ENCODE measurements around the gene PRKAR1B. TPM values are rescaled to one million over a fixed set of nuclear protein-coding genes. Genes with fewer than 3 reads are reported as not detected.
"Not testable (repeated sequence)": the region's sequence is repeated elsewhere in the genome, so short reads cannot be mapped to it uniquely, and the experiment has no call there.

Gene PRKAR1B
- total RNA-seq, 1 experiment from 2014 or later: 14.1 TPM

DNA sequence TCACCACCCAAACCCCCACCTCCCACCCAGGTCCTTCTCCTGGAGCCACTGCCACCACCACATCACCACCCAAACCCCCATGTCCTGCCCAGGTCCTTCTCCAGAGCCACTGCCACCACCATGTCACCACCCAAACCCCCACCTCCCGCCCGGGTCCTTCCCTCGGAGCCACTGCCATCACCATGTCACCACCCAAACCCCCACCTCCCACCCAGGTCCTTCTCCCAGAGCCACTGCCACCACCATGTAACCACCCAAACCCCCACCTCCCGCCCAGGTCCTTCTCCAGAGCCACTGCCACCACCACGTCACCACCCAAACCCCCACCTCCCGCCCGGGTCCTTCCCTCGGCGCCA is 175.5 kb downstream of the PRKAR1B start:
- not testable (repeated sequence) for BruUV-seq (replicated peaks)

DNA sequence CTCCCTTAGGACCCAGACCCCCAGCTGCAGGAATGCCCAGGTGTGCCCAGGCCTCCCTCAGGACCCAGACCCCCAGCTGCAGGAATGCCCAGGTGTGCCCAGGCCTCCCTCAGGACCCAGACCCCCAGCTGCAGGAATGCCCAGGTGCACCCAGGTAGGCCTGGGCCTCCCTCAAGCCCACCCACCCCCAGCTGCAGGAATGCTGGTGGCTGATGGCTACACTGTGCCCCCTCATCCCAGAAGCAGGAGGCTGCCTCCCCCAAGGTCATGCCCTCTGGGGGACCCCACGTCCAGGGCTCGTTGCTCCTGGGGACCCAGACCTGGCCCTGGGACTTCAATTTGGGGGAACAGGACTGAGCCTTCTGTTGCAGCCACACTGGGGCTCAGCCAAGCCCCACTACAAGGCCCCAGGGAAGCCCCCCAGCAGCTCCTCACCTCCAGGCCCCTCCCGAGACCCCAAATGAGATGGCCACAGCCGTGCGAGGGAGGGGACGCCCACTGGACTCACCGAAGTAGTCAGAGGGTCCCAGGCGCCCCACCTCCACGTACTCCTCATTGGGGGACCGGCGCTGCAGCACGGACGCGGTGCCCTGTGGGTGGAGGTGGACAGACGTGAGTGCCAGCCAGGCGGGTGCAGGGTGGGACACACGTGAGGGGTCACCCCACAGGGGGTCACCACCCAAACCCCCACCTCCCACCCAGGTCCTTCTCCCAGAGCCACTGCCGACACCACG is 176.0 kb downstream of the PRKAR1B start:
- POLR2A ChIA-PET: no interaction called here
- RAD21 ChIA-PET (ENCODE audit: low non-redundant PET in 1 of 2, low total read pairs in 2 of 2, uncharacterized antibody in 2 of 2, unreplicated experiment in 2 of 2): no interaction called here

More for the DNA sequence above, 175.5 kb downstream of the PRKAR1B start:
- H3K9ac ChIP-seq (ENCODE audit: low read length); H3K4me3 ChIP-seq (replicated peaks in 1 of 2; ENCODE audit: low read depth in 1 of 2, low read length in 2 of 2); intact Hi-C loops (cut with micrococcal nuclease); H4K20me1 ChIP-seq (ENCODE audit: insufficient read depth); ATAC-seq; H3K79me2 ChIP-seq (ENCODE audit: insufficient read depth, low read length); H3K27ac ChIP-seq (ENCODE audit: low read depth, low read length); H3K4me1 ChIP-seq (ENCODE audit: control insufficient read depth in 1 of 2, insufficient read depth in 2 of 2, low read length in 2 of 2); H3K4me2 ChIP-seq (ENCODE audit: low read length); DNase-seq (ENCODE audit: low read depth, low spot score); POLR2A ChIA-PET; H3K27me3 ChIP-seq (ENCODE audit: insufficient read depth, low read length); RAD21 ChIA-PET (ENCODE audit: low non-redundant PET in 1 of 2, low total read pairs in 2 of 2, uncharacterized antibody in 2 of 2, unreplicated experiment in 2 of 2); CTCF ChIA-PET; H2AFZ ChIP-seq (ENCODE audit: low read depth, low read length, poor library complexity, severe bottlenecking); H3K36me3 ChIP-seq (ENCODE audit: control insufficient read depth in 1 of 2, insufficient read depth in 2 of 2, low read length in 2 of 2); H3K9me2 ChIP-seq (ENCODE audit: insufficient read depth); H3K9me3 ChIP-seq (ENCODE audit: control insufficient read depth in 1 of 2, insufficient read depth in 1 of 2, low read depth in 1 of 2, low read length in 2 of 2): not testable (repeated sequence)

More for the DNA sequence above, 176.0 kb downstream of the PRKAR1B start:
- no peak for DNase-seq (ENCODE audit: low read depth, low spot score)
- Histone ChIP-seq H3K36me3 (ENCODE audit: control insufficient read depth in 1 of 2, insufficient read depth in 2 of 2, low read length in 2 of 2) (no peaks in the 10 kb centered on the region), H3K9me2 (ENCODE audit: insufficient read depth) (no peaks in the 10 kb centered on the region), H3K4me1 (ENCODE audit: control insufficient read depth in 1 of 2, insufficient read depth in 2 of 2, low read length in 2 of 2) (no peaks in the 10 kb centered on the region), H3K9ac (ENCODE audit: low read length) (no peak overlapping the region), H3K9me3 (ENCODE audit: control insufficient read depth in 1 of 2, insufficient read depth in 1 of 2, low read depth in 1 of 2, low read length in 2 of 2) (no peaks in the 10 kb centered on the region), H2AFZ (ENCODE audit: low read depth, low read length, poor library complexity, severe bottlenecking) (no peak overlapping the region), H3K4me2 (ENCODE audit: low read length) (no peak overlapping the region), H3K79me2 (ENCODE audit: insufficient read depth, low read length) (no peaks in the 10 kb centered on the region), H3K27ac (ENCODE audit: low read depth, low read length) (no peak overlapping the region), H3K27me3 (ENCODE audit: insufficient read depth, low read length) (no peaks in the 10 kb centered on the region), H4K20me1 (ENCODE audit: insufficient read depth) (no peaks in the 10 kb centered on the region), H3K4me3 (replicated peaks in 1 of 2; ENCODE audit: low read depth in 1 of 2, low read length in 2 of 2) (no peak overlapping the region)
- BruUV-seq (replicated peaks): no TSS peak
- TF ChIP-seq JUND (IDR thresholded peaks at IDR 0.05) (no peak), ZNF274 (IDR thresholded peaks at IDR 0.05; ENCODE audit: low read depth, low read length) (no peak), EGR1 (IDR thresholded peaks at IDR 0.05; ENCODE audit: low read depth) (no peak), EZH2 (IDR thresholded peaks at IDR 0.05) (no peak), YY1 (IDR thresholded peaks at IDR 0.05; ENCODE audit: extremely low read depth, insufficient replicate concordance, low read depth, low read length) (no peak), EZH2phosphoT487 (IDR thresholded peaks at IDR 0.05; ENCODE audit: borderline replicate concordance) (no peak), CBX3 (IDR thresholded peaks at IDR 0.05; ENCODE audit: low read depth) (no peak), CEBPB (IDR thresholded peaks at IDR 0.05; ENCODE audit: low read depth) (no peak)
- TF ChIP-seq, protein P1, sequence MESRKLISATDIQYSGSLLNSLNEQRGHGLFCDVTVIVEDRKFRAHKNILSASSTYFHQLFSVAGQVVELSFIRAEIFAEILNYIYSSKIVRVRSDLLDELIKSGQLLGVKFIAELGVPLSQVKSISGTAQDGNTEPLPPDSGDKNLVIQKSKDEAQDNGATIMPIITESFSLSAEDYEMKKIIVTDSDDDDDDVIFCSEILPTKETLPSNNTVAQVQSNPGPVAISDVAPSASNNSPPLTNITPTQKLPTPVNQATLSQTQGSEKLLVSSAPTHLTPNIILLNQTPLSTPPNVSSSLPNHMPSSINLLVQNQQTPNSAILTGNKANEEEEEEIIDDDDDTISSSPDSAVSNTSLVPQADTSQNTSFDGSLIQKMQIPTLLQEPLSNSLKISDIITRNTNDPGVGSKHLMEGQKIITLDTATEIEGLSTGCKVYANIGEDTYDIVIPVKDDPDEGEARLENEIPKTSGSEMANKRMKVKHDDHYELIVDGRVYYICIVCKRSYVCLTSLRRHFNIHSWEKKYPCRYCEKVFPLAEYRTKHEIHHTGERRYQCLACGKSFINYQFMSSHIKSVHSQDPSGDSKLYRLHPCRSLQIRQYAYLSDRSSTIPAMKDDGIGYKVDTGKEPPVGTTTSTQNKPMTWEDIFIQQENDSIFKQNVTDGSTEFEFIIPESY (IDR thresholded peaks at IDR 0.05; ENCODE audit: extremely low read depth, insufficient replicate concordance, low read length): no peak
- TF ChIP-seq, protein P2, sequence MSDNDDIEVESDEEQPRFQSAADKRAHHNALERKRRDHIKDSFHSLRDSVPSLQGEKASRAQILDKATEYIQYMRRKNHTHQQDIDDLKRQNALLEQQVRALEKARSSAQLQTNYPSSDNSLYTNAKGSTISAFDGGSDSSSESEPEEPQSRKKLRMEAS (IDR thresholded peaks at IDR 0.05): no peak
- TF ChIP-seq, protein P3, sequence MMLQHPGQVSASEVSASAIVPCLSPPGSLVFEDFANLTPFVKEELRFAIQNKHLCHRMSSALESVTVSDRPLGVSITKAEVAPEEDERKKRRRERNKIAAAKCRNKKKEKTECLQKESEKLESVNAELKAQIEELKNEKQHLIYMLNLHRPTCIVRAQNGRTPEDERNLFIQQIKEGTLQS (IDR thresholded peaks at IDR 0.05): no peak
- no peak for ATAC-seq
- CTCF ChIA-PET: no interaction called here
- intact Hi-C loops (cut with micrococcal nuclease): no loop called here

All from HCT116 (cell line).